Left ventricle myocardium superior (tissue), 1 donor: Measurements from ENCODE around the gene PARP6. TPM values are rescaled to one million over a fixed set of nuclear protein-coding genes. Genes with fewer than 3 reads are reported as not detected.
A peak's percentile ranks its signal among the peaks of the same experiment; 100 is the strongest.

Experiments
- ATAC-seq: fragments of 200-7000 bp; cut with Tn5 transposase; one replicate; pipeline ENCODE4 v1.9.1; 2020; ENCODE audit warnings: mild to moderate bottlenecking, moderate library complexity
- DNase-seq: peaks from one replicate; pipeline ENCODE4 v3.0.0-alpha.2; 2020
- intact Hi-C: fragments of 100-400 bp; cut with micrococcal nuclease; formaldehyde crosslinking; loops from one replicate; pipeline ENCODE4 v1.11.0; 2022
- long read RNA-seq: library from polyadenylated mRNA; unstranded; transcript quantifications from one replicate; pipeline ENCODE4 v2.0.0, GENCODE V29; 2021
- total RNA-seq: library from RNA; stranded (reverse); fragmentation: NEBNext Ultra II Directional; extraction: Animal tissue kit (Norgen Biotek cat#: 25700); gene quantifications from one replicate; pipeline ENCODE4 v1.2.1, GENCODE V29; 2021
- donor health status: DM: no; HTN: yes; CAD: no; lungs with severe emphysema.

The PARP6 gene
- 49.6 TPM for total RNA-seq
- long read RNA-seq, partial matches to known transcripts: 9 of 40 reads
- long read RNA-seq, other reads (novel, unspliced or antisense): 29 of 40 reads

- ATAC-seq (peak; percentile 99), DNase-seq (peak; percentile 100)
- intact Hi-C loops: no loop called here
Measured at GRCh38 chr15:72272213-72272996, at the start of gene PARP6. Gene PARP6, minus strand, starts transcription at chr15:72272554. Its CDS starts 5,077 bp downstream, at chr15:72267477.

GRCh38 chr15:72319985-72320671 lies 47.8 kb upstream of the PARP6 start, which contains the start of gene CELF6:
Gene CELF6, minus strand, starts transcription at chr15:72320157. Its CDS starts 283 bp downstream, at chr15:72319874.
- intact Hi-C loops: no loop called here
- peak; percentile 77 for ATAC-seq

GRCh38 chr15:72319360-72319984 lies 47.1 kb upstream of the PARP6 start:
- peak; percentile 95 for ATAC-seq
- peak; percentile 86 for DNase-seq
- intact Hi-C loops: no loop called here

More at GRCh38 chr15:72319985-72320671, 47.8 kb upstream of the PARP6 start, which contains the start of gene CELF6:
- DNase-seq: peak; percentile 80

- ATAC-seq (no peak), DNase-seq (no peak)
- intact Hi-C loops: no loop called here
Measured at GRCh38 chr15:72318408-72318942, 46.1 kb upstream of the PARP6 start.

- no peak for ATAC-seq
- intact Hi-C loops: no loop called here
- no peak for DNase-seq
Measured at GRCh38 chr15:72315706-72316370, 43.5 kb upstream of the PARP6 start.

GRCh38 chr15:72313881-72314280 lies 41.5 kb upstream of the PARP6 start:
- no peak for ATAC-seq
- intact Hi-C loops: no loop called here
- no peak for DNase-seq

GRCh38 chr15:72313448-72313840 lies 41.1 kb upstream of the PARP6 start:
- DNase-seq (no peak), ATAC-seq (no peak)
- intact Hi-C loops: no loop called here

- intact Hi-C loops: no loop called here
- DNase-seq: peak; percentile 69
Measured at GRCh38 chr15:72312605-72313447, 40.5 kb upstream of the PARP6 start.

GRCh38 chr15:72307026-72307425 lies 34.7 kb upstream of the PARP6 start:
- no peak for ATAC-seq
- intact Hi-C loops: no loop called here
- DNase-seq: no peak

More at GRCh38 chr15:72312605-72313447, 40.5 kb upstream of the PARP6 start:
- ATAC-seq: peak; percentile 87

GRCh38 chr15:72306211-72306785 lies 33.9 kb upstream of the PARP6 start:
- no peak for ATAC-seq
- intact Hi-C loops: no loop called here

GRCh38 chr15:72304596-72304995 lies 32.2 kb upstream of the PARP6 start:
- no peak for DNase-seq
- no peak for ATAC-seq
- intact Hi-C loops: no loop called here

More at GRCh38 chr15:72306211-72306785, 33.9 kb upstream of the PARP6 start:
- DNase-seq: no peak

GRCh38 chr15:72302955-72303354 lies 30.6 kb upstream of the PARP6 start:
- intact Hi-C loops: no loop called here
- ATAC-seq: no peak

GRCh38 chr15:72289597-72290325 lies 17.4 kb upstream of the PARP6 start:
- DNase-seq (no peak), ATAC-seq (no peak)
- intact Hi-C loops: no loop called here

More at GRCh38 chr15:72302955-72303354, 30.6 kb upstream of the PARP6 start:
- DNase-seq: no peak

GRCh38 chr15:72288796-72289596 lies 16.6 kb upstream of the PARP6 start:
- no peak for DNase-seq
- ATAC-seq: no peak
- intact Hi-C loops: no loop called here

GRCh38 chr15:72285927-72286516 lies 13.7 kb upstream of the PARP6 start:
- intact Hi-C loops: no loop called here
- peak; percentile 53 for DNase-seq
- ATAC-seq: peak; percentile 73

- no peak for DNase-seq
- intact Hi-C loops: no loop called here
- ATAC-seq: no peak
Measured at GRCh38 chr15:72285402-72285801, 13.0 kb upstream of the PARP6 start.
